Stromal cell of bone marrow (primary cell): ENCODE measurements around the gene POU2AF2.

Experiments used
- DNase-seq: peaks from one replicate; pipeline ENCODE4 v3.0.0-alpha.2; 2012; ENCODE audit warnings: low read depth

The POU2AF2 gene

GRCh38 chr11:111330234-111330893 lies 84.8 kb downstream of the POU2AF2 start:
- no peak for DNase-seq

- peak; percentile 23 for DNase-seq
Observed at GRCh38 chr11:111331711-111332479, 86.4 kb downstream of the POU2AF2 start.

- DNase-seq: no peak
Observed at GRCh38 chr11:111334532-111335502, 89.3 kb downstream of the POU2AF2 start.

GRCh38 chr11:111335549-111335948 lies 90.0 kb downstream of the POU2AF2 start:
- DNase-seq: no peak
